H9 (cell line): Measurements from ENCODE around the gene LDB3. TPM values are rescaled to one million over a fixed set of nuclear protein-coding genes. Genes with fewer than 3 reads are reported as not detected.

Experiments used
- DNase-seq: peaks from one replicate; pipeline ENCODE4 v3.0.0-alpha.2; 2017
- H2AFZ ChIP-seq: one replicate; pipeline ENCODE4 v1.6.1; 2013; ENCODE audit warnings: mild to moderate bottlenecking, low read length, control low read depth, moderate library complexity
- H2AK5ac ChIP-seq: 2 replicates; pipeline ENCODE4 v1.6.1; 2013; ENCODE audit warnings: low read length, control low read depth, mixed read lengths; ENCODE audit not compliant: insufficient read length
- H2BK120ac ChIP-seq: one replicate; pipeline ENCODE4 v1.6.1; 2013; ENCODE audit warnings: low read depth, mild to moderate bottlenecking, low read length, control low read depth, inconsistent platforms; ENCODE audit not compliant: poor library complexity, severe bottlenecking
- H2BK12ac ChIP-seq: 2 replicates; pipeline ENCODE4 v1.6.1; 2013; ENCODE audit warnings: low read length, control low read depth, mixed read lengths, low read depth; ENCODE audit not compliant: insufficient read length
- H2BK15ac ChIP-seq: 2 replicates; pipeline ENCODE4 v1.6.1; 2013; ENCODE audit warnings: low read depth, low read length, control low read depth
- H2BK20ac ChIP-seq: one replicate; pipeline ENCODE4 v1.6.1; 2013; ENCODE audit warnings: low read depth, mild to moderate bottlenecking, low read length, control low read depth, inconsistent platforms; ENCODE audit not compliant: poor library complexity, severe bottlenecking
- H2BK5ac ChIP-seq: 2 replicates; pipeline ENCODE4 v1.6.1; 2013; ENCODE audit warnings: low read length, control low read depth, mixed read lengths; ENCODE audit not compliant: insufficient read length
- H3K14ac ChIP-seq: 2 replicates; pipeline ENCODE4 v1.6.1; 2013; ENCODE audit warnings: low read length, control low read depth; ENCODE audit not compliant: insufficient read depth
- H3K18ac ChIP-seq: 2 replicates; pipeline ENCODE4 v1.6.1; 2013; ENCODE audit warnings: low read depth, mild to moderate bottlenecking, mixed read lengths, low read length, control low read depth; ENCODE audit not compliant: insufficient read length
- H3K23ac ChIP-seq: 2 replicates; pipeline ENCODE4 v1.6.1; 2013; ENCODE audit warnings: low read length, control low read depth, mixed read lengths, low read depth; ENCODE audit not compliant: insufficient read length
- H3K23me2 ChIP-seq: 2 replicates; pipeline ENCODE4 v1.6.1; 2013; ENCODE audit warnings: low read depth, mild to moderate bottlenecking, mixed read lengths, low read length, control low read depth; ENCODE audit not compliant: insufficient read length, poor library complexity, severe bottlenecking
- H3K27ac ChIP-seq: 2 replicates; pipeline ENCODE4 v1.5.1; 2013; ENCODE audit warnings: low read length, control low read depth, mixed read lengths, low read depth; ENCODE audit not compliant: insufficient read length
- H3K27me3 ChIP-seq: 2 replicates; pipeline ENCODE4 v1.6.1; 2013; ENCODE audit warnings: low read length, control low read depth, inconsistent platforms; ENCODE audit not compliant: insufficient read depth
- H3K4ac ChIP-seq: 2 replicates; pipeline ENCODE4 v1.6.1; 2013; ENCODE audit warnings: low read depth, mild to moderate bottlenecking, control low read depth, inconsistent platforms, low read length, moderate library complexity
- H3K4me1 ChIP-seq: 2 replicates; pipeline ENCODE4 v1.6.1; 2013; ENCODE audit warnings: low read length, control low read depth, inconsistent platforms; ENCODE audit not compliant: insufficient read depth
- H3K4me2 ChIP-seq: 2 replicates; pipeline ENCODE4 v1.6.1; 2013; ENCODE audit warnings: low read length, control low read depth, mixed read lengths; ENCODE audit not compliant: insufficient read length, insufficient read depth
- H3K56ac ChIP-seq: 2 replicates; pipeline ENCODE4 v1.6.1; 2013; ENCODE audit warnings: low read depth, mild to moderate bottlenecking, mixed read lengths, low read length, control low read depth; ENCODE audit not compliant: insufficient read length
- H3K79me1 ChIP-seq: 2 replicates; pipeline ENCODE4 v1.6.1; 2013; ENCODE audit warnings: low read depth, mild to moderate bottlenecking, moderate library complexity, low read length, control low read depth, inconsistent platforms; ENCODE audit not compliant: insufficient read depth, poor library complexity, severe bottlenecking
- H3K79me2 ChIP-seq: 2 replicates; pipeline ENCODE4 v1.6.1; 2013; ENCODE audit warnings: low read length, control low read depth, inconsistent platforms; ENCODE audit not compliant: insufficient read depth
- H3K9ac ChIP-seq: 2 replicates; pipeline ENCODE4 v1.6.1; 2013; ENCODE audit warnings: low read length, control low read depth, mixed read lengths; ENCODE audit not compliant: insufficient read length; ENCODE audit errors: extremely low read depth
- H3K9me3 ChIP-seq: one replicate; pipeline ENCODE4 v1.6.1; 2013; ENCODE audit warnings: low read depth, low read length, inconsistent platforms; ENCODE audit not compliant: control insufficient read depth
- H3T11ph ChIP-seq: one replicate; pipeline ENCODE4 v1.6.1; 2013; ENCODE audit warnings: mild to moderate bottlenecking, low read length, control low read depth, inconsistent platforms
- H4K20me1 ChIP-seq: one replicate; pipeline ENCODE4 v1.6.1; 2013; ENCODE audit not compliant: control insufficient read depth, insufficient read length, insufficient read depth
- H4K5ac ChIP-seq: 2 replicates; pipeline ENCODE4 v1.6.1; 2013; ENCODE audit warnings: low read depth, mild to moderate bottlenecking, mixed read lengths, low read length, control low read depth; ENCODE audit not compliant: insufficient read length
- H4K8ac ChIP-seq: replicated peaks from 2 replicates; pipeline ENCODE4 v1.6.1; 2013; ENCODE audit warnings: low read length, control low read depth, mixed read lengths, low read depth; ENCODE audit not compliant: insufficient read length
- H4K91ac ChIP-seq: 2 replicates; pipeline ENCODE4 v1.6.1; 2013; ENCODE audit warnings: low read depth, mild to moderate bottlenecking, moderate library complexity, mixed read lengths, low read length, control low read depth; ENCODE audit not compliant: insufficient read length
- H3K27ac Mint-ChIP-seq, 3 experiments: 2 replicates in 2 of 3; 3 replicates in 1 of 3; pipeline ENCODE4 v1.8.0; 2020 to 2021; ENCODE audit warnings: mixed read lengths in 3 of 3, mild to moderate bottlenecking in 1 of 3, moderate library complexity in 1 of 3
- H3K27me3 Mint-ChIP-seq: 2 replicates; pipeline ENCODE4 v1.8.0; 2021; ENCODE audit warnings: low read depth, mild to moderate bottlenecking, moderate library complexity, mixed read lengths
- H3K36me3 Mint-ChIP-seq, 3 experiments: 2 replicates in 2 of 3; 3 replicates in 1 of 3; pipeline ENCODE4 v1.8.0; 2020 to 2021; ENCODE audit warnings: low read depth in 3 of 3, mixed read lengths in 3 of 3; ENCODE audit not compliant: insufficient read depth in 1 of 3
- H3K4me1 Mint-ChIP-seq, 2 experiments: 2 replicates each; pipeline ENCODE4 v1.8.0; 2020; ENCODE audit warnings: mixed read lengths in 2 of 2
- H3K4me3 Mint-ChIP-seq, 2 experiments: 2 replicates in 1 of 2; 3 replicates in 1 of 2; pipeline ENCODE4 v1.8.0; 2020 to 2021; ENCODE audit warnings: mild to moderate bottlenecking in 2 of 2, mixed read lengths in 2 of 2, moderate library complexity in 1 of 2
- H3K9me3 Mint-ChIP-seq, 2 experiments: 2 replicates in 1 of 2; 3 replicates in 1 of 2; pipeline ENCODE4 v1.8.0; 2020; ENCODE audit warnings: mild to moderate bottlenecking in 2 of 2, mixed read lengths in 2 of 2, moderate library complexity in 1 of 2
- CTCF ChIP-seq: fragments of 200-600 bp; sonication (generic); conservative IDR thresholded peaks from 3 replicates; pipeline ENCODE4 v1.8.0; 2021; ENCODE audit warnings: antibody characterized with exemption, mild to moderate bottlenecking
- WGBS: extraction: QIAGEN DNeasy Blood & Tissue Kit; methylation state at CpG from one replicate; pipeline ENCODE4 v1.1.7; 2013; ENCODE audit warnings: missing lambda C conversion rate, low lambda C conversion rate, mixed read lengths; ENCODE audit not compliant: insufficient read length; ENCODE audit errors: extremely low coverage; 5-methylcytosine and 5-hydroxymethylcytosine counted together
- total RNA-seq: library from RNA; stranded (reverse); gene quantifications from 2 replicates; pipeline ENCODE4 v1.2.1, GENCODE V29; 2021

LDB3 gene
- total RNA-seq, 1 experiment from 2014 or later = 0.17 TPM

GRCh38 chr10:86671419-86671818 lies 3.1 kb downstream of the LDB3 start:
- Mint-ChIP-seq H3K4me1 (peaks cover 39 to 58% of the 10 kb centered on the region in 2 experiments), H3K27ac (peak overlapping the region in 1 of 3 experiments; percentile 80; a peak in 1 of 7 replicates), H3K9me3 (no peaks in the 10 kb centered on the region), H3K36me3 (no peaks in the 10 kb centered on the region), H3K4me3 (no peak overlapping the region), H3K27me3 (no peaks in the 10 kb centered on the region)
- no peak for DNase-seq
- Histone ChIP-seq H2BK5ac (no peak overlapping the region), H3K23ac (no peak overlapping the region), H3K9ac (no peak overlapping the region), H3K4me1 (no peaks in the 10 kb centered on the region; the same call in 1 of the 2 replicates), H3T11ph (no peak overlapping the region), H2AFZ (no peak overlapping the region), H2AK5ac (no peak overlapping the region), H3K79me1 (no peaks in the 10 kb centered on the region), H3K9me3 (no peaks in the 10 kb centered on the region), H3K27ac (no peak overlapping the region), H4K20me1 (no peaks in the 10 kb centered on the region), H2BK15ac (no peak overlapping the region), H3K18ac (no peak overlapping the region), H3K79me2 (no peaks in the 10 kb centered on the region), H3K4ac (no peak overlapping the region), H2BK120ac (no peak overlapping the region), H3K14ac (no peak overlapping the region; the same call in 1 of the 2 replicates), H3K56ac (no peak overlapping the region), H2BK12ac (no peak overlapping the region), H3K4me2 (no peak overlapping the region), H3K23me2 (no peaks in the 10 kb centered on the region), H3K27me3 (no peaks in the 10 kb centered on the region), H2BK20ac (no peak overlapping the region), H4K5ac (no peak overlapping the region), H4K8ac (no peak overlapping the region), H4K91ac (no peak overlapping the region)
- WGBS = no CpG with 5 or more reads among the region's 3 CpGs
- no peak for TF ChIP-seq CTCF
